Measurements from ENCODE around the gene LZTR1. TPM values are rescaled to one million over a fixed set of nuclear protein-coding genes. Genes with fewer than 3 reads are reported as not detected.
"Not testable (repeated sequence)": the region's sequence is repeated elsewhere in the genome, so short reads cannot be mapped to it uniquely, and the experiment has no call there.

Gene LZTR1
- total RNA-seq, 2 experiments from 2014 or later, result 48.4 to 51.3 TPM

- Mint-ChIP-seq H3K4me1 (ENCODE audit: low read depth) (peaks cover 85% of the 10 kb centered on the region), H3K4me3 (peak overlapping the region; percentile 66), H3K27me3 (no peaks in the 10 kb centered on the region), H3K36me3 (ENCODE audit: low read depth) (peaks cover 82% of the 10 kb centered on the region), H3K27ac (no peak overlapping the region), H3K9me3 (no peaks in the 10 kb centered on the region)
- Histone ChIP-seq H3K4me3 (ENCODE audit: low read length) (no peak overlapping the region), H3K27ac (ENCODE audit: low read depth in 1 of 2, low read length in 2 of 2) (no peak overlapping the region), H3K27me3 (ENCODE audit: control insufficient read depth in 1 of 2, insufficient read depth in 2 of 2, low read length in 2 of 2) (no peaks in the 10 kb centered on the region), H3K9me3 (ENCODE audit: control insufficient read depth in 1 of 2, insufficient read depth in 1 of 2, low read length in 2 of 2) (no peaks in the 10 kb centered on the region), H3K36me3 (ENCODE audit: insufficient read depth, low read length) (peaks cover 35% of the 10 kb centered on the region), H3K4me1 (ENCODE audit: insufficient read depth, low read length) (peaks cover 66% of the 10 kb centered on the region)
- intact Hi-C loops (cut with DNase I, micrococcal nuclease), result no loop called here
- ATAC-seq (ENCODE audit: poor library complexity) (no peak), DNase-seq (no peak)
- no peak for TF ChIP-seq CTCF (IDR thresholded peaks at IDR 0.05)
- POLR2A ChIA-PET, result no interaction called here
- CTCF ChIA-PET, result interaction anchor here (1.7 kb wide), 1 partner anchor 23 kb away, joined by 5 read pairs; no protein-coding TSS in a partner anchor
Measured at GRCh38 chr22:20940186-20940651, 41.9 kb upstream of the LZTR1 start.

GRCh38 chr22:20940904-20941385 is 41.2 kb upstream of the LZTR1 start:
- H3K4me3 Mint-ChIP-seq, result peak overlapping the region; percentile 66
- H3K36me3 ChIP-seq (ENCODE audit: insufficient read depth, low read length), result peaks cover 36% of the 10 kb centered on the region
- H3K27ac ChIP-seq (ENCODE audit: low read depth in 1 of 2, low read length in 2 of 2), result no peak overlapping the region
- H3K27ac Mint-ChIP-seq, result peak overlapping the region; percentile 54
- peaks cover 90% of the 10 kb centered on the region for H3K4me1 Mint-ChIP-seq (ENCODE audit: low read depth)
- peaks cover 62% of the 10 kb centered on the region for H3K4me1 ChIP-seq (ENCODE audit: insufficient read depth, low read length)
- no peaks in the 10 kb centered on the region for H3K9me3 ChIP-seq (ENCODE audit: control insufficient read depth in 1 of 2, insufficient read depth in 1 of 2, low read length in 2 of 2)
- DNase-seq (no peak), ATAC-seq (ENCODE audit: poor library complexity) (no peak)
- intact Hi-C loops (cut with DNase I, micrococcal nuclease), result no loop called here
- H3K27me3 Mint-ChIP-seq, result no peaks in the 10 kb centered on the region
- ChIA-PET POLR2A (no interaction called here), CTCF (interaction anchor here (1.7 kb wide), 1 partner anchor 24 kb away, joined by 5 read pairs; no protein-coding TSS in a partner anchor)
- H3K36me3 Mint-ChIP-seq (ENCODE audit: low read depth), result peaks cover 83% of the 10 kb centered on the region
- H3K4me3 ChIP-seq (ENCODE audit: low read length), result no peak overlapping the region
- TF ChIP-seq CTCF (IDR thresholded peaks at IDR 0.05), result no peak
- no peaks in the 10 kb centered on the region for H3K27me3 ChIP-seq (ENCODE audit: control insufficient read depth in 1 of 2, insufficient read depth in 2 of 2, low read length in 2 of 2)
- H3K9me3 Mint-ChIP-seq, result no peaks in the 10 kb centered on the region

- H3K9me3 ChIP-seq (ENCODE audit: control insufficient read depth in 1 of 2, insufficient read depth in 1 of 2, low read length in 2 of 2); H3K27me3 ChIP-seq (ENCODE audit: control insufficient read depth in 1 of 2, insufficient read depth in 2 of 2, low read length in 2 of 2); H3K27ac ChIP-seq (ENCODE audit: low read depth in 1 of 2, low read length in 2 of 2); H3K27me3 Mint-ChIP-seq; CTCF ChIA-PET; POLR2A ChIA-PET; H3K4me3 ChIP-seq (ENCODE audit: low read length); H3K9me3 Mint-ChIP-seq; H3K4me3 Mint-ChIP-seq; DNase-seq; ATAC-seq (ENCODE audit: poor library complexity); intact Hi-C loops (cut with DNase I, micrococcal nuclease): not testable (repeated sequence)
- Mint-ChIP-seq H3K27ac (peak overlapping the region; percentile 6), H3K4me1 (ENCODE audit: low read depth) (peaks cover 86% of the 10 kb centered on the region), H3K36me3 (ENCODE audit: low read depth) (peaks cover 79% of the 10 kb centered on the region)
- H3K36me3 ChIP-seq (ENCODE audit: insufficient read depth, low read length), result peaks cover 31% of the 10 kb centered on the region
- H3K4me1 ChIP-seq (ENCODE audit: insufficient read depth, low read length), result peaks cover 60% of the 10 kb centered on the region
Measured at GRCh38 chr22:20942203-20942902, 39.7 kb upstream of the LZTR1 start.

All from CD4-positive, alpha-beta T cell (primary cell).